ENCODE measurements around the gene UBAC1. TPM values are rescaled to one million over a fixed set of nuclear protein-coding genes. Genes with fewer than 3 reads are reported as not detected.
"Not testable (repeated sequence)": the region's sequence is repeated elsewhere in the genome, so short reads cannot be mapped to it uniquely, and the experiment has no call there.

UBAC1 gene
- polyA plus RNA-seq, 1 donor from 2014 or later: 19.5 TPM

DNA sequence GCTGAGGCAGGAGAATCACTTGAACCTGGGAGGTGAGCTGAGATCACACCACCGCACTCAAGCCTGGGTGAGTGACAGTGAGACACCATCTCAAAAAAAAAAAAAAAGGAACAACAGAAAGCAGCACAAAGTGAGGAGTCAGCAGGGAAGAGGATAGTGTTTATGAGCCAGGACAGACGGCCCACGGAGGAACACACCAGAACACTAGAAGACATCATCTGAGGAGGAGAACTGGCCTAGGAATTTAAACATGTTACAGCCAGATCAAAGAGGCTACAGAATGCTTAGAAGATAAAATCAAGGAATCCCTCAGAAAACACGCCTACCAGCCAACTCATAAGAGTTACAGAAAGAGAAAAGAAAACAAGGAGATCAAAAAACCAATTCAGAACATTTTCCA is 12.2 kb downstream of the UBAC1 start:
- H3K27ac Mint-ChIP-seq: peak overlapping the region in 1 of 3 donors; percentile 59
- H3K27me3 Mint-ChIP-seq: no peaks in the 10 kb centered on the region

DNA sequence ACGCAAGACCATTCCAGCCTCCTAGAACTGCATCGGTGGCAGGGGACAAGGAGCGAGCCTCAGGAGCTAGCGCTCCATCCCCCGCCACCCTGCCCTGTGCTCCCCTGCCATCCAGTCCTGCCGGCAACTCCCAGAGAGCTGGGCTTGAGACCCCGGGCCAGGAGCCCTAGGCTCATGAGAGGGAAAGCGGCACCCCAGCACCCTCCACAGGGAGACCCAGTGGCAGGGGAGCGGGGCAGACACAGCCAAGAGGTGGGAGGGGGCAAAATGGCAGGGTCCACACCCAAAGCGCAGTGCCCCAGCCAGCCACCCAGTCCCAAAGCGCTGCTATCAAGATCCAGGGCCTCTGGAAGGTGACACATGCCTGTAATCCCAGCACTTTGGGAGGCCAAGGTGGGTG is 12.7 kb downstream of the UBAC1 start:
- no peak overlapping the region for H3K27ac Mint-ChIP-seq
- H3K27me3 Mint-ChIP-seq: no peaks in the 10 kb centered on the region
- no peaks in the 10 kb centered on the region for H3K9me3 Mint-ChIP-seq
- no peaks in the 10 kb centered on the region for H3K4me1 Mint-ChIP-seq
- H3K4me3 Mint-ChIP-seq: no peak overlapping the region
- peaks cover 11% of the 10 kb centered on the region for H3K36me3 Mint-ChIP-seq

More for the DNA sequence above, 12.2 kb downstream of the UBAC1 start:
- H3K36me3 Mint-ChIP-seq: peaks cover 9% of the 10 kb centered on the region
- H3K4me1 Mint-ChIP-seq: no peaks in the 10 kb centered on the region
- no peaks in the 10 kb centered on the region for H3K9me3 Mint-ChIP-seq
- H3K4me3 Mint-ChIP-seq: no peak overlapping the region

GRCh38 chr9:135947582-135947981 is 13.6 kb downstream of the UBAC1 start:
- H3K36me3 Mint-ChIP-seq: peaks cover 15% of the 10 kb centered on the region
- H3K4me3 Mint-ChIP-seq: no peak overlapping the region
- H3K9me3 Mint-ChIP-seq: no peaks in the 10 kb centered on the region
- H3K27me3 Mint-ChIP-seq: no peaks in the 10 kb centered on the region
- H3K4me1 Mint-ChIP-seq: no peaks in the 10 kb centered on the region
- H3K27ac Mint-ChIP-seq: no peak overlapping the region

GRCh38 chr9:135947105-135947504 is 14.1 kb downstream of the UBAC1 start:
- H3K4me1 Mint-ChIP-seq, H3K27me3 Mint-ChIP-seq, H3K27ac Mint-ChIP-seq, H3K4me3 Mint-ChIP-seq, H3K9me3 Mint-ChIP-seq: not testable (repeated sequence)
- peaks cover 15% of the 10 kb centered on the region for H3K36me3 Mint-ChIP-seq

- Mint-ChIP-seq H3K27me3 (no peaks in the 10 kb centered on the region), H3K36me3 (peaks cover 17% of the 10 kb centered on the region), H3K9me3 (no peaks in the 10 kb centered on the region), H3K4me3 (no peak overlapping the region), H3K27ac (no peak overlapping the region), H3K4me1 (no peaks in the 10 kb centered on the region)
These were observed 14.7 kb downstream of the UBAC1 start for GRCh38 chr9:135946392-135946994.

- no peaks in the 10 kb centered on the region for H3K27me3 Mint-ChIP-seq
- H3K4me1 Mint-ChIP-seq: no peaks in the 10 kb centered on the region
- no peaks in the 10 kb centered on the region for H3K9me3 Mint-ChIP-seq
- H3K4me3 Mint-ChIP-seq: no peak overlapping the region
- peaks cover 17% of the 10 kb centered on the region for H3K36me3 Mint-ChIP-seq
- no peak overlapping the region for H3K27ac Mint-ChIP-seq
These were observed 15.2 kb downstream of the UBAC1 start for GRCh38 chr9:135945969-135946368.

DNA sequence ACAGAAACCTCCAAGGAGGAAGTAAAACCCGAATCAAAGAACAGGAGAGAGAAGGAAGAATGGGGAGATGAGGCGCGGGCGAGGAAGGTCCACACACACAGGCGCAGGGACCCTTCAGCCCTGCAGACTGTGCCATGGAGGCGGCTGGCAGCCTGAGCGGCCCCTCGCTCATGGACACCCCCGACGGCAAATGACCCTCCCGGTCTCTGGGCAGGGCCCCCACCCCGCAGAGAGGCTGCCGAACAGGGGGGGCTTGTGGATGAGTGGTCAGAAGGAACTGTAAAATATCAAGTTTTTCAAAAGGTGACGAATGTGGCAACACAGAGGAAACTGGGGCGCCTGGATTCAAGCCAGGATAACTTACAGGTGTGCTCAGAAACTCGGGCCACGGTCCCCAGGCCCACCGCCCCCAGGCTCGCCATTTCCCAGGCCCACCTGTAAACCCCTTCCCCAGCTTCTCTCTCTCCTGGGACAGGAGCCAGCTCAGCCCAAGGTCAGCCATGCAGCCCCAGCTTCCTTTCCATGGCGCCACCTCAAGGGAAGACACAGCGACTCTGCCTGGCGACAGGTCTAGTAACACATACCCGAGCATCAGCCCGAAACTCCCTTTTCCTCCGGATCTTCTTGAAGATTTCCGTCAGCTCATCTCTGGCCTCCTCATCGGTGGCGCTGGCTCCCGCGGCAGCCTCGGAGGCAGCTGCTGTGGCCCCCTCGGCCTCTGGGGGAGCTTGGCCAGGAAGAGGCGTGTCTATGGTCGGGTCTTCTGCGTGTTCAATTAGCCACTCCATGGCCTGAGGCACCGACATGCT is 16.5 kb downstream of the UBAC1 start:
- Mint-ChIP-seq H3K36me3 (peaks cover 15% of the 10 kb centered on the region), H3K4me1 (no peaks in the 10 kb centered on the region)

GRCh38 chr9:135943604-135944003 is 17.6 kb downstream of the UBAC1 start:
- not testable (repeated sequence) for H3K36me3 Mint-ChIP-seq, H3K27ac Mint-ChIP-seq, H3K4me3 Mint-ChIP-seq, H3K9me3 Mint-ChIP-seq, H3K4me1 Mint-ChIP-seq, H3K27me3 Mint-ChIP-seq

More for the DNA sequence above, 16.5 kb downstream of the UBAC1 start:
- H3K4me3 Mint-ChIP-seq: no peak overlapping the region
- no peaks in the 10 kb centered on the region for H3K27me3 Mint-ChIP-seq
- H3K27ac Mint-ChIP-seq: peak overlapping the region in 1 of 3 donors; percentile 81
- no peaks in the 10 kb centered on the region for H3K9me3 Mint-ChIP-seq

- H3K27ac Mint-ChIP-seq: no peak overlapping the region
- H3K4me1 Mint-ChIP-seq: peaks cover 0 to 4% (median 0%) of the 10 kb centered on the region in 3 donors
- no peaks in the 10 kb centered on the region for H3K9me3 Mint-ChIP-seq
- H3K4me3 Mint-ChIP-seq: peak overlapping the region in 1 of 4 donors; percentile 39
- H3K27me3 Mint-ChIP-seq: no peaks in the 10 kb centered on the region
- H3K36me3 Mint-ChIP-seq: peaks cover 12% of the 10 kb centered on the region
These were observed 19.7 kb downstream of the UBAC1 start for GRCh38 chr9:135941288-135941995.

DNA sequence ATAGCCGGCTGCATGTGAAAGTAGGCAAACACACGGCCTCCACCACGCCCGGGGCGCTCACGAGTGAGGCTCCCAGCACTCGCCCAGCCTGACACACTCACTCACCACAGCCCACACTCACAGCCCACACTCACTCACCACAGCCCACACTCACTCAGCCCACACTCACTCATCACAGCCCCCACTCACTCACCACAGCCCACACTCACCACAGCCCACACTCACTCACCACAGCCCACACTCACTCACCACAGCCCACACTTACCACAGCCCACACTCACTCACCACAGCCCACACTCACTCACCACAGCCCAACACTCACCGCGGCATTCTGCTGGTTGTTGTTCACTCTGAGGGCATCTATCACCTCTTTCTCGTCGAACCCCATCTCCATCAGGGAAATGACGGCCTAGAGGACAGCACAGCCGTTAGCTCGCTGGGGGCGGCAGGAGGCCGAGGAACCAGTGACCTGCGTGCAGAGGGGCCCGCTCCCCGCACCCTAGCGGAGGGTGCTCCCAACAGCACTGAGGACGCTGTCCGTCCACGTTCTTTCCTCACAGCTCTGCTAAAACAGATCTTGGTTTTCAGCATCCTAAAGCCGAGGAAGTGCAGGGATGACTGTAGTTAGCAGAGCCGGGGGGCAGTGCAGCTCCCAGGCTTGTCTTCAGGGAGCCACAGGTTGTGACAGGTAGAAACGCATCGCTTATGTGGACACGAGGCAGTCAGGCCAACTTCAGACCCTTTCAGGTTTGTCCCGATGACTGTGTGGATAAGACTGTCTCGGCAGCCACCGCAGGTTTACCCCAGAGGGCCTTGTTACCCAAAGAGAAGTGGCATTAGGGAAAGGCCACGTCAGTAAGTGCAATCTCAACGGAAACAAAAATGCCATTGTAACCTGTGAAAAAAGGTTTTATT is 21.6 kb downstream of the UBAC1 start:
- H3K4me1 Mint-ChIP-seq: peaks cover 0 to 4% (median 0%) of the 10 kb centered on the region in 3 donors
- H3K36me3 Mint-ChIP-seq: peaks cover 16% of the 10 kb centered on the region
- peak overlapping the region in 1 of 4 donors; percentile 32 for H3K4me3 Mint-ChIP-seq
- no peaks in the 10 kb centered on the region for H3K9me3 Mint-ChIP-seq
- peak overlapping the region; percentile 30 to 78 (median 59) for H3K27ac Mint-ChIP-seq
- H3K27me3 Mint-ChIP-seq: no peaks in the 10 kb centered on the region

- Mint-ChIP-seq H3K4me3 (no peak overlapping the region), H3K9me3 (no peaks in the 10 kb centered on the region), H3K36me3 (peaks cover 13% of the 10 kb centered on the region), H3K27ac (no peak overlapping the region), H3K4me1 (peaks cover 0 to 4% (median 0%) of the 10 kb centered on the region in 3 donors), H3K27me3 (no peaks in the 10 kb centered on the region)
These were observed 23.4 kb downstream of the UBAC1 start for GRCh38 chr9:135937521-135938489.

DNA sequence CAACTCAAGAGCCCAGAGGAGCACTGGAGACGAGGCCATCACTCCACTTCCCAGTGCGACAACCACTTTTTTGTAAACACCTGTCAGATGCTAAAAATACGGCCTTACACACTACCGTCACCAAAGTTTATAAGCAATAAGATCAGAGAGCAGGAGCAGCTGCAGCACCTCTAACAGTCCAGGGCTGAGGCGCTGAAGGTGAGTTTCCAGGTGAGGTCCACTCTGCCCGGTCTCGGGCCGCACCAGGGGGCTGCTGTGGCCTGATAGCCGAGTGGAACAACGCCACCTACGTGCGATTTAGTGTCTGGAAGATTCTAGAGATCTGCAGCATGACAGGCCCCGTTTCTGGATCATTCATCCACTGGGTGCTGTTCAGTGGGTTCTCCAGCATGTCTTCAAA is 28.1 kb downstream of the UBAC1 start:
- Mint-ChIP-seq H3K27me3 (no peaks in the 10 kb centered on the region), H3K9me3 (no peaks in the 10 kb centered on the region), H3K4me1 (no peaks in the 10 kb centered on the region), H3K4me3 (no peak overlapping the region), H3K27ac (no peak overlapping the region), H3K36me3 (peaks cover 12% of the 10 kb centered on the region)

- H3K36me3 Mint-ChIP-seq: peaks cover 12% of the 10 kb centered on the region
- no peaks in the 10 kb centered on the region for H3K27me3 Mint-ChIP-seq
- no peak overlapping the region for H3K4me3 Mint-ChIP-seq
- H3K27ac Mint-ChIP-seq: peak overlapping the region in 1 of 3 donors; percentile 23
- H3K4me1 Mint-ChIP-seq: no peaks in the 10 kb centered on the region
- no peaks in the 10 kb centered on the region for H3K9me3 Mint-ChIP-seq
These were observed 28.5 kb downstream of the UBAC1 start for GRCh38 chr9:135932656-135933055.
